K562 (cell line): ENCODE results near the gene MRPL33. TPM values are rescaled to one million over a fixed set of nuclear protein-coding genes. Genes with fewer than 3 reads are reported as not detected.

Experiments
- CBX1 ChIP-seq: sonication (generic); IDR thresholded peaks from 2 replicates; pipeline ENCODE4 v1.6.1; 2016; ENCODE audit warnings: antibody characterized with exemption, low read depth, mild to moderate bottlenecking
- CC2D1A ChIP-seq: fragments of 450-650 bp; IDR thresholded peaks from 2 replicates; pipeline ENCODE4 v1.6.1; 2017; ENCODE audit warnings: mild to moderate bottlenecking
- CXXC5 ChIP-seq: fragments of 250-450 bp; sonication (Bioruptor Pico); IDR thresholded peaks from 2 replicates; pipeline ENCODE4 v1.8.0; 2022; ENCODE audit warnings: inconsistent platforms, mild to moderate bottlenecking, moderate library complexity
- EP400 ChIP-seq: fragments of 450-650 bp; IDR thresholded peaks from 2 replicates; pipeline ENCODE4 v1.6.1; 2017; ENCODE audit warnings: antibody characterized with exemption, mild to moderate bottlenecking, moderate library complexity
- JUN ChIP-seq, 2 experiments: sonication (generic) in 1 of 2; formaldehyde crosslinking in 1 of 2; IDR thresholded peaks; 2 replicates each; pipeline versions ENCODE4 v1.6.1 to v1.8.0; 2012 to 2022; ENCODE audit warnings: borderline replicate concordance in 2 of 2, mild to moderate bottlenecking in 2 of 2, improper control_type of control experiment in 1 of 2, low read depth in 1 of 2, low read length in 1 of 2, missing genetic modification reagents in 1 of 2
- JUND ChIP-seq, 2 experiments: IDR thresholded peaks; 2 replicates in 1 of 2; 3 replicates in 1 of 2; pipeline ENCODE4 v1.6.1; 2011; ENCODE audit warnings: borderline replicate concordance in 2 of 2, low read depth in 2 of 2, low read length in 2 of 2, improper control_type of control experiment in 1 of 2, missing biosample characterization in 1 of 2, missing genetic modification characterization in 1 of 2, missing genetic modification reagents in 1 of 2
- KDM5B ChIP-seq: fragments of 200-600 bp; sonication (generic); IDR thresholded peaks from 2 replicates; pipeline ENCODE4 v1.6.1; 2012; ENCODE audit warnings: low read depth, mild to moderate bottlenecking, moderate library complexity, low read length, control low read depth, inconsistent platforms; ENCODE audit not compliant: insufficient replicate concordance
- MYC ChIP-seq, 2 experiments: fragments of 250-450 bp in 1 of 2; sonication (Bioruptor Pico) in 1 of 2; IDR thresholded peaks; 2 replicates each; pipeline versions ENCODE4 v1.5.1 to v1.6.1; 2012 to 2021; ENCODE audit warnings: low read depth in 2 of 2, borderline replicate concordance in 1 of 2, improper control_type of control experiment in 1 of 2, low read length in 1 of 2, mild to moderate bottlenecking in 1 of 2, moderate library complexity in 1 of 2
- PML ChIP-seq: IDR thresholded peaks from 2 replicates; pipeline ENCODE4 v1.6.1; 2012; ENCODE audit warnings: low read length, inconsistent platforms
- RBFOX2 ChIP-seq: fragments of 200-400 bp; formaldehyde crosslinking; IDR thresholded peaks from 2 replicates; pipeline ENCODE4 v1.6.1; 2017; ENCODE audit warnings: low read depth, mild to moderate bottlenecking, low read length, moderate library complexity
- RNF2 ChIP-seq: sonication (generic); IDR thresholded peaks from 2 replicates; pipeline ENCODE4 v1.6.1; 2016
- SMAD4 ChIP-seq: fragments of 250-450 bp; sonication (Bioruptor Pico); conservative IDR thresholded peaks from 2 replicates; pipeline ENCODE4 v1.8.0; 2021; ENCODE audit warnings: inconsistent platforms, mild to moderate bottlenecking, moderate library complexity
- ZNF134 ChIP-seq: fragments of 250-450 bp; sonication (Bioruptor Pico); conservative IDR thresholded peaks from 2 replicates; pipeline ENCODE4 v1.4.0; 2020
- ZNF584 ChIP-seq: fragments of 200-800 bp; sonication (Bioruptor generic); IDR thresholded peaks from 2 replicates; pipeline ENCODE4 v1.6.1; 2016; ENCODE audit warnings: low read depth, mild to moderate bottlenecking, missing genetic modification characterization, missing compliant biosample characterization
- polyA plus RNA-seq, 8 experiments: library from polyadenylated mRNA; depleted of rRNA in 4 of 8; stranded (reverse) in 5 of 8; unstranded in 3 of 8; fragments of >200 nt; fragmentation: Nextera tagmentation in 2 of 8; fragmentation: Illumina TruSeq in 1 of 8; extraction: Ambion mirVana in 2 of 8; extraction: Trizol in 1 of 8; gene quantifications; 2 replicates each; pipeline versions ENCODE4 v1.2.1 to v1.2.3, GENCODE V29; 2011 to 2014; ENCODE audit warnings: inconsistent platforms in 1 of 8, missing spikeins in 1 of 8
- total RNA-seq, 7 experiments: library from RNA; depleted of rRNA in 6 of 7; stranded (reverse); fragments of >200 nt in 6 of 7; fragmentation: Illumina TruSeq in 2 of 7; extraction: Trizol in 2 of 7; gene quantifications; 2 replicates each; pipeline versions ENCODE4 v1.2.1 to v1.2.3, GENCODE V29; 2011 to 2021; ENCODE audit warnings: low replicate concordance in 1 of 7
- TF ChIP-seq, protein P1 (sequence below): fragments of 250-450 bp; sonication (Bioruptor Pico); IDR thresholded peaks from 2 replicates; pipeline ENCODE4 v1.4.0; 2020; ENCODE audit warnings: mild to moderate bottlenecking, moderate library complexity
- TF ChIP-seq, protein P2 (sequence below): sonication (generic); formaldehyde crosslinking; IDR thresholded peaks from 2 replicates; pipeline ENCODE4 v1.8.0; 2023; ENCODE audit warnings: mild to moderate bottlenecking, missing genetic modification reagents
- TF ChIP-seq, protein P3 (sequence below), 2 experiments: fragments of 450-650 bp in 1 of 2; sonication (generic) in 1 of 2; formaldehyde crosslinking in 1 of 2; IDR thresholded peaks in 1 of 2; conservative IDR thresholded peaks in 1 of 2; 2 replicates each; pipeline versions ENCODE4 v1.6.1 to v1.8.1; 2016 to 2023; ENCODE audit warnings: mild to moderate bottlenecking in 2 of 2, moderate library complexity in 2 of 2, inconsistent platforms in 1 of 2, missing genetic modification reagents in 1 of 2

The MRPL33 gene
- total and polyA plus RNA-seq, 9 of the 15 experiments (the other 6 are each of a cell fraction or from before 2014, with no cell fraction given) = 68.3 to 338 (median 226) TPM

DNA sequence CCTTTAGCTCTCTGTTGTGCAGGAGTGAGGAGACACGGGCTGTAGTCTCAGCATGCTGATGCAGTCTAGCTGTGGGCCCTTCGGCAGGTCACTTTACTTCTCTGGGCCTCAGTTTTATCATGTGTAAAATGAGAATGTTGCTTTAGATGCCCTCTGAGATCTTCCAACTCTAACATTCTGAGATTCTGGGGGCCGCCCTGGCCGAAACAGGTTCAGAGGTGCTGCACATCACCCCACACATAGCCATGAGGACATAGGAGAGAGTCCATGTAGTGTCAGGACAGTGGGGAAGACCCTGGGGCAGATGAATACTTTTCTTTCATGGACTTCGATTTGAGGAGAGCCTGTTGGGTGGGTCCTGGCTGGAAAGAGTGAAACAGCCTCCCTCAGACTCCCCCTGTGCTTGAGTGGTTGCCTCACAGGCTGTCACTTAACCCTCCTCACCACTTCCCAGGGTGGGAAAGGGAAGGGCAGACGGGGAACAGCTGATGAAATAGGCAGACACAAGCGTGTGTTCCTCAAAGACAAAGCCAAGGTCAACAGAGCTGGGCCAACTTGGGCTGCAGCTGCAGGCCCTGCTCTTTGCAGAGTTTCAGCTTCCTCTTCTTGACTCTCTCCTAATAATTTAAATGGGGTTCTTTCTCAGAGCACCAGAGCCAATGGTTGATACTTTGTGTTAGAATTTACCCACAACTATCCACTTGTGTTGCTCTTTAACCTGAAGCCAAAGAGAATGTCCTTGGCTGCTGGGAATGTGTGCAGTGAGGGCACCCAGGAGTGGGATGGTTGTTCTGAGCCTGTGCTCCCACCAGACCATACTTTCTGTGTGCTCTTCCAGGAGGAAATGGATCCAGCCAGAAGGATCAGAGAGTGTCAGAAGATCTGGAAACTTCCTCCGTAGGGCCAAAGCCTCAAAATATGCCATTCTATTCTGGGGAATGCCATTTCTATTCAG, 14.7 kb upstream of the MRPL33 start (continued):
- TF ChIP-seq JUND (IDR thresholded peaks at IDR 0.05; ENCODE audit: borderline replicate concordance, low read depth, low read length) (peak; percentile 46; the same call in 1 of the 2 replicates), JUND (tag; IDR thresholded peaks at IDR 0.05; ENCODE audit: borderline replicate concordance, low read depth, low read length) (no peak; the same call in 2 of the 3 replicates), SMAD4 (CRISPR knock-in tag) (peak; percentile 91), ZNF134 (CRISPR knock-in tag) (no peak), EP400 (peak; percentile 31; the same call in 1 of the 2 replicates), MYC (IDR thresholded peaks at IDR 0.05; ENCODE audit: low read depth, low read length) (peak; percentile 77), MYC (CRISPR knock-in tag; IDR thresholded peaks at IDR 0.05; ENCODE audit: borderline replicate concordance, low read depth) (no peak), ZNF584 (CRISPR knock-in tag) (peak; percentile 30), CBX1 (peak; percentile 68; the same call in 1 of the 2 replicates), KDM5B (no peak), PML (no peak), RNF2 (peak; percentile 65; the same call in 1 of the 2 replicates), CC2D1A (no peak), CXXC5 (CRISPR knock-in tag) (peak; percentile 70), JUN (IDR thresholded peaks at IDR 0.05; ENCODE audit: borderline replicate concordance, low read depth, low read length) (0 out of 2 replicates have a peak, but pooled peaks have one; percentile 23), JUN (CRISPR knock-in tag; IDR thresholded peaks at IDR 0.05; ENCODE audit: borderline replicate concordance) (no peak), RBFOX2 (0 out of 2 replicates have a peak, but pooled peaks have one; percentile 31)
- TF ChIP-seq, protein P1, sequence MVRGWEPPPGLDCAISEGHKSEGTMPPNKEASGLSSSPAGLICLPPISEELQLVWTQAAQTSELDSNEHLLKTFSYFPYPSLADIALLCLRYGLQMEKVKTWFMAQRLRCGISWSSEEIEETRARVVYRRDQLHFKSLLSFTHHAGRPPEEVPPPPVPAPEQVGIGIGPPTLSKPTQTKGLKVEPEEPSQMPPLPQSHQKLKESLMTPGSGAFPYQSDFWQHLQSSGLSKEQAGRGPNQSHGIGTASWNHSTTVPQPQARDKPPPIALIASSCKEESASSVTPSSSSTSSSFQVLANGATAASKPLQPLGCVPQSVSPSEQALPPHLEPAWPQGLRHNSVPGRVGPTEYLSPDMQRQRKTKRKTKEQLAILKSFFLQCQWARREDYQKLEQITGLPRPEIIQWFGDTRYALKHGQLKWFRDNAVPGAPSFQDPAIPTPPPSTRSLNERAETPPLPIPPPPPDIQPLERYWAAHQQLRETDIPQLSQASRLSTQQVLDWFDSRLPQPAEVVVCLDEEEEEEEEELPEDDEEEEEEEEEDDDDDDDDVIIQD = no peak
- TF ChIP-seq, protein P2, sequence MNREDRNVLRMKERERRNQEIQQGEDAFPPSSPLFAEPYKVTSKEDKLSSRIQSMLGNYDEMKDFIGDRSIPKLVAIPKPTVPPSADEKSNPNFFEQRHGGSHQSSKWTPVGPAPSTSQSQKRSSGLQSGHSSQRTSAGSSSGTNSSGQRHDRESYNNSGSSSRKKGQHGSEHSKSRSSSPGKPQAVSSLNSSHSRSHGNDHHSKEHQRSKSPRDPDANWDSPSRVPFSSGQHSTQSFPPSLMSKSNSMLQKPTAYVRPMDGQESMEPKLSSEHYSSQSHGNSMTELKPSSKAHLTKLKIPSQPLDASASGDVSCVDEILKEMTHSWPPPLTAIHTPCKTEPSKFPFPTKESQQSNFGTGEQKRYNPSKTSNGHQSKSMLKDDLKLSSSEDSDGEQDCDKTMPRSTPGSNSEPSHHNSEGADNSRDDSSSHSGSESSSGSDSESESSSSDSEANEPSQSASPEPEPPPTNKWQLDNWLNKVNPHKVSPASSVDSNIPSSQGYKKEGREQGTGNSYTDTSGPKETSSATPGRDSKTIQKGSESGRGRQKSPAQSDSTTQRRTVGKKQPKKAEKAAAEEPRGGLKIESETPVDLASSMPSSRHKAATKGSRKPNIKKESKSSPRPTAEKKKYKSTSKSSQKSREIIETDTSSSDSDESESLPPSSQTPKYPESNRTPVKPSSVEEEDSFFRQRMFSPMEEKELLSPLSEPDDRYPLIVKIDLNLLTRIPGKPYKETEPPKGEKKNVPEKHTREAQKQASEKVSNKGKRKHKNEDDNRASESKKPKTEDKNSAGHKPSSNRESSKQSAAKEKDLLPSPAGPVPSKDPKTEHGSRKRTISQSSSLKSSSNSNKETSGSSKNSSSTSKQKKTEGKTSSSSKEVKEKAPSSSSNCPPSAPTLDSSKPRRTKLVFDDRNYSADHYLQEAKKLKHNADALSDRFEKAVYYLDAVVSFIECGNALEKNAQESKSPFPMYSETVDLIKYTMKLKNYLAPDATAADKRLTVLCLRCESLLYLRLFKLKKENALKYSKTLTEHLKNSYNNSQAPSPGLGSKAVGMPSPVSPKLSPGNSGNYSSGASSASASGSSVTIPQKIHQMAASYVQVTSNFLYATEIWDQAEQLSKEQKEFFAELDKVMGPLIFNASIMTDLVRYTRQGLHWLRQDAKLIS (CRISPR knock-in tag) = no peak
- TF ChIP-seq, protein P3, sequence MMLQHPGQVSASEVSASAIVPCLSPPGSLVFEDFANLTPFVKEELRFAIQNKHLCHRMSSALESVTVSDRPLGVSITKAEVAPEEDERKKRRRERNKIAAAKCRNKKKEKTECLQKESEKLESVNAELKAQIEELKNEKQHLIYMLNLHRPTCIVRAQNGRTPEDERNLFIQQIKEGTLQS (IDR thresholded peaks at IDR 0.05) = peak; percentile 70; the same call in 1 of the 2 replicates
- TF ChIP-seq, protein P3 (CRISPR knock-in tag; conservative IDR thresholded peaks at IDR 0.05) = no peak
